Stimulated activated CD8-positive, alpha-beta memory T cell treated with anti-CD3 and anti-CD28 coated beads, Interleukin-2, amount 100 ng/mL, for 1 hour (primary cell): Measurements from ENCODE around the gene ST7.

Source experiments
- DNase-seq, 2 donors: peaks; one replicate each; pipeline ENCODE4 v3.0.0-alpha.2; 2020; ENCODE audit warnings: low read depth in 2 of 2

Gene ST7

GRCh38 chr7:117157241-117158209 lies 204.2 kb downstream of the ST7 start:
- no peak for DNase-seq

- no peak for DNase-seq
Observed at GRCh38 chr7:117158941-117159697, 205.8 kb downstream of the ST7 start.

GRCh38 chr7:117163101-117163500 lies 209.8 kb downstream of the ST7 start:
- DNase-seq = no peak

GRCh38 chr7:117164620-117165019 lies 211.3 kb downstream of the ST7 start:
- DNase-seq = no peak

GRCh38 chr7:117165656-117166055 lies 212.4 kb downstream of the ST7 start:
- DNase-seq = no peak

- DNase-seq = no peak
Observed at GRCh38 chr7:117169907-117170306, 216.6 kb downstream of the ST7 start.

- DNase-seq = no peak
Observed at GRCh38 chr7:117171106-117171505, 217.8 kb downstream of the ST7 start.

- no peak for DNase-seq
Observed at GRCh38 chr7:117172283-117172682, 219.0 kb downstream of the ST7 start.

GRCh38 chr7:117173035-117173770 lies 219.9 kb downstream of the ST7 start:
- DNase-seq = no peak

GRCh38 chr7:117176206-117176605 lies 222.9 kb downstream of the ST7 start:
- DNase-seq = no peak

GRCh38 chr7:117178600-117178999 lies 225.3 kb downstream of the ST7 start:
- no peak for DNase-seq

- no peak for DNase-seq
Observed at GRCh38 chr7:117179701-117180100, 226.4 kb downstream of the ST7 start.

- no peak for DNase-seq
Observed at GRCh38 chr7:117183729-117184128, 230.4 kb downstream of the ST7 start.

GRCh38 chr7:117184367-117184766 lies 231.1 kb downstream of the ST7 start:
- DNase-seq = no peak

- no peak for DNase-seq
Observed at GRCh38 chr7:117185124-117185523, 231.8 kb downstream of the ST7 start.

- DNase-seq = no peak
Observed at GRCh38 chr7:117186218-117187010, 233.1 kb downstream of the ST7 start.

GRCh38 chr7:117188376-117188775 lies 235.1 kb downstream of the ST7 start:
- DNase-seq = no peak

GRCh38 chr7:117188949-117189592 lies 235.8 kb downstream of the ST7 start:
- DNase-seq = no peak

GRCh38 chr7:117190104-117190503 lies 236.8 kb downstream of the ST7 start:
- DNase-seq = no peak

- DNase-seq = no peak
Observed at GRCh38 chr7:117190746-117191435, 237.6 kb downstream of the ST7 start.
